Gastrocnemius medialis (tissue), 4 donors: Measurements from ENCODE around the gene RASGRP1.

Experiments used
- CTCF ChIP-seq, 5 experiments: fragments of 450-650 bp in 3 of 5; fragments of 200-600 bp in 2 of 5; sonication (generic) in 2 of 5; IDR thresholded peaks in 4 of 5; conservative IDR thresholded peaks in 1 of 5; 1 replicate in 4 of 5; 2 replicates in 1 of 5; pipeline ENCODE4 v1.5.1; 2016 to 2019; ENCODE audit warnings: antibody characterized with exemption in 5 of 5, mild to moderate bottlenecking in 3 of 5, moderate library complexity in 3 of 5
- POLR2A ChIP-seq, 2 donors: fragments of 450-650 bp; IDR thresholded peaks; one replicate each; pipeline ENCODE4 v1.6.1; 2017; ENCODE audit warnings: antibody characterized with exemption in 2 of 2, mild to moderate bottlenecking in 2 of 2, moderate library complexity in 2 of 2

- TF ChIP-seq CTCF (IDR thresholded peaks at IDR 0.05 in 4 of 5, conservative IDR thresholded peaks at IDR 0.05 in 1 of 5) = no peak
- no peak for TF ChIP-seq POLR2A (IDR thresholded peaks at IDR 0.05)
These were observed 28.4 kb downstream of the RASGRP1 start for GRCh38 chr15:38536201-38536676.
